GM18870 (cell line): ENCODE measurements around the gene GIPC1.

Experiments used
- ATAC-seq: cut with Tn5 transposase; IDR thresholded peaks from one replicate; pipeline ENCODE4 v1.9.1; 2021; ENCODE audit warnings: moderate library complexity; ENCODE audit not compliant: unreplicated experiment

The GIPC1 gene

GRCh38 chr19:14439014-14439413 lies 56.9 kb downstream of the GIPC1 start:
- no peak for ATAC-seq

- no peak for ATAC-seq
Observed at GRCh38 chr19:14437578-14438140, 58.3 kb downstream of the GIPC1 start.

GRCh38 chr19:14435320-14436050 lies 60.4 kb downstream of the GIPC1 start:
- ATAC-seq, result no peak

GRCh38 chr19:14434543-14435319 lies 61.2 kb downstream of the GIPC1 start:
- no peak for ATAC-seq

GRCh38 chr19:14433554-14434501 lies 62.1 kb downstream of the GIPC1 start:
- no peak for ATAC-seq

- no peak for ATAC-seq
Observed at GRCh38 chr19:14432791-14433553, 63.0 kb downstream of the GIPC1 start, which contains the start of gene PKN1. TSS of gene PKN1 (plus strand) at chr19:14433306. CDS start at chr19:14433522, 216 bp downstream.

GRCh38 chr19:14430712-14431111 lies 65.2 kb downstream of the GIPC1 start:
- ATAC-seq, result no peak

- no peak for ATAC-seq
Observed at GRCh38 chr19:14428882-14429416, 67.0 kb downstream of the GIPC1 start.
